ENCODE results near the gene ANGPTL2.

DNA sequence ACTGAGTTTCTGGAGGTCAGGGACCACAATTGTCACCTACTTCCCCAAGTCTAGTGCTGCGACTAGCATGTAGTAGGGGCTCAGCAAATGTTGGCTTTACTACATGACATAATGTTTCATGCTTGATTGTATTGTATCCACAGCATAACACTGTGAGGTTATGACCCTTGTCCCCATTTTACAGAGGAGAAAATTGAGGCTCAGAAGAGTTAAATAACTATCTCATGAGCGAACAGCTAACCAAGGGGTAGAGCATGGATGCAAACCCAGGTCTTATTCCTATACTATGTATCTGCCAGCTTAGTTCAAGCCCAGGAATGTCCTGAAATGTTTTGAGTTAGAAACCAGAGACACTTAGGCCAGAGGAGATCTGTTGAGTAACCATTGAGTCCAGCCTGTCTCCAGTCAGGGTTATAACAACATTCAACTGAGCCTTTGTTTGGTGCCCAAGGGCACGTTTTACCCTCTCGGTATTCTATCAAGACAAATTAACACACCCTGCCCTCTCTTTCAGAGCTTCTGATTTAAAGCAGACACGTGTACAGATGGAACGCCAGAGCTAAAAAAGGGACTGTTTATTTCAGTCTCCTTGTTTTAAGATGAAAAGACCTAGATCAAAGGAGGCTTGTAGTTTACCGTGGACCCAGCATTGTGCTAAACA, 16.5 kb downstream of the ANGPTL2 start:
- TF ChIP-seq, protein P1, sequence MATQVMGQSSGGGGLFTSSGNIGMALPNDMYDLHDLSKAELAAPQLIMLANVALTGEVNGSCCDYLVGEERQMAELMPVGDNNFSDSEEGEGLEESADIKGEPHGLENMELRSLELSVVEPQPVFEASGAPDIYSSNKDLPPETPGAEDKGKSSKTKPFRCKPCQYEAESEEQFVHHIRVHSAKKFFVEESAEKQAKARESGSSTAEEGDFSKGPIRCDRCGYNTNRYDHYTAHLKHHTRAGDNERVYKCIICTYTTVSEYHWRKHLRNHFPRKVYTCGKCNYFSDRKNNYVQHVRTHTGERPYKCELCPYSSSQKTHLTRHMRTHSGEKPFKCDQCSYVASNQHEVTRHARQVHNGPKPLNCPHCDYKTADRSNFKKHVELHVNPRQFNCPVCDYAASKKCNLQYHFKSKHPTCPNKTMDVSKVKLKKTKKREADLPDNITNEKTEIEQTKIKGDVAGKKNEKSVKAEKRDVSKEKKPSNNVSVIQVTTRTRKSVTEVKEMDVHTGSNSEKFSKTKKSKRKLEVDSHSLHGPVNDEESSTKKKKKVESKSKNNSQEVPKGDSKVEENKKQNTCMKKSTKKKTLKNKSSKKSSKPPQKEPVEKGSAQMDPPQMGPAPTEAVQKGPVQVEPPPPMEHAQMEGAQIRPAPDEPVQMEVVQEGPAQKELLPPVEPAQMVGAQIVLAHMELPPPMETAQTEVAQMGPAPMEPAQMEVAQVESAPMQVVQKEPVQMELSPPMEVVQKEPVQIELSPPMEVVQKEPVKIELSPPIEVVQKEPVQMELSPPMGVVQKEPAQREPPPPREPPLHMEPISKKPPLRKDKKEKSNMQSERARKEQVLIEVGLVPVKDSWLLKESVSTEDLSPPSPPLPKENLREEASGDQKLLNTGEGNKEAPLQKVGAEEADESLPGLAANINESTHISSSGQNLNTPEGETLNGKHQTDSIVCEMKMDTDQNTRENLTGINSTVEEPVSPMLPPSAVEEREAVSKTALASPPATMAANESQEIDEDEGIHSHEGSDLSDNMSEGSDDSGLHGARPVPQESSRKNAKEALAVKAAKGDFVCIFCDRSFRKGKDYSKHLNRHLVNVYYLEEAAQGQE (IDR thresholded peaks at IDR 0.05; ENCODE audit: low read depth) = no peak
- TF ChIP-seq YY1 (IDR thresholded peaks at IDR 0.05; ENCODE audit: low read depth) (no peak), RAD21 (IDR thresholded peaks at IDR 0.05; ENCODE audit: low read depth) (no peak), EP300 (IDR thresholded peaks at IDR 0.05; ENCODE audit: borderline replicate concordance) (no peak), FOXM1 (IDR thresholded peaks at IDR 0.05; ENCODE audit: borderline replicate concordance, low read depth) (no peak), TAF1 (IDR thresholded peaks at IDR 0.05; ENCODE audit: low read depth) (no peak), CREB1 (IDR thresholded peaks at IDR 0.05; ENCODE audit: low read depth) (no peak), EGR1 (IDR thresholded peaks at IDR 0.05) (no peak), ZBTB7A (IDR thresholded peaks at IDR 0.05; ENCODE audit: low read depth) (no peak), NFIC (IDR thresholded peaks at IDR 0.05) (no peak), TEAD4 (IDR thresholded peaks at IDR 0.05) (no peak)
- TF ChIP-seq, protein P2, sequence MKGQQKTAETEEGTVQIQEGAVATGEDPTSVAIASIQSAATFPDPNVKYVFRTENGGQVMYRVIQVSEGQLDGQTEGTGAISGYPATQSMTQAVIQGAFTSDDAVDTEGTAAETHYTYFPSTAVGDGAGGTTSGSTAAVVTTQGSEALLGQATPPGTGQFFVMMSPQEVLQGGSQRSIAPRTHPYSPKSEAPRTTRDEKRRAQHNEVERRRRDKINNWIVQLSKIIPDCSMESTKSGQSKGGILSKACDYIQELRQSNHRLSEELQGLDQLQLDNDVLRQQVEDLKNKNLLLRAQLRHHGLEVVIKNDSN (IDR thresholded peaks at IDR 0.05) = no peak

All from Ishikawa (cell line).